GM12874 (cell line): ENCODE results near the gene LIPK.

Source experiments
- CTCF ChIP-seq: IDR thresholded peaks from 2 replicates; pipeline ENCODE4 v1.5.1; 2011; ENCODE audit warnings: low read depth, mild to moderate bottlenecking, control low read depth, low read length, moderate library complexity; ENCODE audit not compliant: insufficient read depth

Gene LIPK

GRCh38 chr10:88745633-88746032, 39.6 kb downstream of the LIPK start:
- no peak for TF ChIP-seq CTCF

DNA sequence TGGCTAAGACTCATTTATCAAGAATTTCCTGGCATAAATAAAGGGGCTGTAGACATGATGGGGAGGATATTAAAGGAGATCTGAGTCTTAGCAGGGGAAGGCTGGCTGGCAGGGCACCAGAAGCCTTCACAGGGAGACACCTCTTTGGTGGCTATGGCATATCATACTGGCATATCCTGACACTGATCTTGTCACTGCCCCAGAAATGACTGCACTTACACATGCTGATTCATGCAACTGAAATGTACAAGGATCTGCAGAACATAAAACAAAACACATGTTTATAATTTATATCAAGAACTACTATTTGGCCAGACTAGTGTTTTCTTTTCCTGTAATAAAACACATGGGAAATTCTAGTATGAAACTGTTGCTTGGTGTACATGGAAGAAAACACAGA, 48.2 kb downstream of the LIPK start:
- TF ChIP-seq CTCF, result no peak

DNA sequence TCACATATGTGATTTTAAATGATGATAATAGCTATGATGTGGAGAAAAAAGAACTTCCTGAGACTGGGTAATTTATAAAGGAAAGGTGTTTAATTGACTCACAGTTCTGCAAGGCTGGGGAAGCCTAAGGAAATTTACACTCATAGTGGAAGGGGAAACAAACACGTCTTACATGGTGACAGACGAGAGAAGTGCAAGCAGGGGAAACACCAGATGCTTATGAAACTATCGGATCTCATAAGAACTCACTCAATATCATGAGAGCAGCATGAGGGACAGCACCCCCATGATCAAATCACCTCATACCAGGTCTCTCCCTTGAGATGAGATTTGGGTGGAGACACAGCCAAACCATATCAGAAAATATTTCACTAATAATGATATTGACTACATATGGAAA, 49.7 kb downstream of the LIPK start:
- TF ChIP-seq CTCF, result no peak

DNA sequence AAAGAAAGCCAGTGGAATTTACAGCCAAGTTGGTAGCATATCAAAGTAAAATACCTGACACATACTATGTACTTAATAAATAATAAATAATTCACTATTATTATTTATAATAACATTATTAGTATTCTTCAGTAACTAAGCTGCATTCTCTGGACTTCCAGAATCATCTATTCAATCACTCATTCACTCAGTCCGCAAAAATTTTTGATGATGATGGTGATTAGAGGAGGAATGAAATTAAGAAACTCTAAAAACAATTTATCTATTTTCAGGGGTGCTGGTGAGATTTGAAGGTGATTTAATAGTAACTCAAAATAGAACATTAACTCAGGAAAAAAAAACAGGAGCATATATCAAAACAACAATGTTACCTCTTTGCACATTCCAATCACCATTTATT, 50.6 kb downstream of the LIPK start:
- TF ChIP-seq CTCF, result no peak

- TF ChIP-seq CTCF, result no peak
Measured at GRCh38 chr10:88759366-88760101, 53.5 kb downstream of the LIPK start, which contains the start of gene LIPN. LIPN (plus strand) TSS chr10:88760020; CDS start chr10:88761406, 1,386 bp downstream.

DNA sequence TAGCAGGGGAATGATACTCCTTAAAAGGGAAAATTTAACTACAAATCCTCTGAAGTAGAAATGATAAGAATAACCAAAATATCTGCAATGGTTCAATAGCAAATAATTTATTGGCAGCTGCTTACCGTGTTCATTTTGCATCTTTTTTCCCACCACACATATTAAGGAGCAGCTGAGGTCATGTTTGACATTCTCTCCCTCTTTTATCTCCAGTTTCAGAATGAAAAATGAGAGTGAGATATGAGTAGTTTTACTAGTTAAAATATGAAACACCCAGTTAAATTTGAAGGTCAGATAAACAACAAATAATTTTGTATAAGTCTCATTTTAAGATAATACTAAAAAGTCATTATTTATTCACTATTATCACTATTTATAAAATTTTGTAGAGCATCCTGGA, 56.9 kb downstream of the LIPK start:
- TF ChIP-seq CTCF, result no peak

DNA sequence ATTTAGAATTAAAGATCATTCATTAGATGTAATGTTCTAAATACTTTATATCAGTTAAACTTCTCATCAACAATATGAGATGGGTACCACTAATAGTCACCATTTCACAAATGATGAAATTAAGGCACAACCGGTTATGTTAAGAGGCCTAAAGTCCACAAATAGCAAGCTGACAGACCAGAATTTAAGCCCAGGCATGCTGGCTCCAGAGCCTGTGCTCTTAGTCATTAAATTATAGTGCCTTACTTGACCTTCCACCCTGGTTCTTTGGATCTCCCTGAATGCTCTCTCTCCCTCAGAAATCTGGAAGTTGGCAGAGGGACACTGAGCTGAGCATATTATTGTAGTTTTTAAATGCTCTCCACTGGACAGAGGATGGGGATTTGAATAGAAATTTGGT, 57.4 kb downstream of the LIPK start:
- no peak for TF ChIP-seq CTCF
